NCI-H774 (cell line): ENCODE results near the gene ADAMTS12.

Experiments
- DNase-seq: peaks from one replicate; lab custom pipeline; 2025; lab: John Stamatoyannopoulos, UW

ADAMTS12 gene

DNA sequence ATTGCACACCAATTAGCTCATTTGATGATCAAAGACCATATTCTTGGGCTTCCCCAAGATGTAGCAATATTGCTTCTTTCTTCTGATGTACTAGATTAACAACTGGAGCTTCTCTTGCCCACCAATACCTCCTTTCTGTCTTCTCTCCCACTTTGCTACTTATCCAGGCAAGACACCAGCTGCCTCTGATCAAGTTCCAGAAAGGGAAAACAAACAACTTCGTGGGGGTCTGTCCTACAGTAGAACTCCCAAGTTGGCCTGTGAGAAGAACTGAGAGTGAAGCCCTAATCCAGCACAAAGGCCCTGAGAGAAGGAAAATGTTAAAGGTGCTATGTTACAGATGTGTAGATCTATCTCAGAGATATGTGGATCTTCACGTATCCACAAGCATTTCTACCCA, 44.9 kb downstream of the ADAMTS12 start:
- no peak for DNase-seq

DNA sequence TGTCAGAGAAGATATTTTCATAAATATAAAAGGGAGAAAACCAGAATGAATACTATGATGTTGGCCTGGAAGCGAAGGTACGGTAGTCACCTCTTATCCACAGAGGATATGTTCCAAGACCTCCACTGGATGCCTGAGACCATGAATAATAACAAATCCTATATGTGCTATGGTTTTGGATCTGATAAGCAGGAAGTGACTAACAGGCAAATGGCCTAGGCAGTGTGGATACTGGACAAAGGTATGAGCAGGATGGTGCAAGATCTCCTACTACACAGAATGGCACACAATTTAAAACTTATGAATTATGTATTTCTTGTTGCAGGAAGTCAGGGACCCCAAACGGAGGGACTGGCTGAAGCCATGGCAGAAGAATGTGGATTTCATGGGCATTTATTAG, 48.2 kb downstream of the ADAMTS12 start:
- no peak for DNase-seq

DNA sequence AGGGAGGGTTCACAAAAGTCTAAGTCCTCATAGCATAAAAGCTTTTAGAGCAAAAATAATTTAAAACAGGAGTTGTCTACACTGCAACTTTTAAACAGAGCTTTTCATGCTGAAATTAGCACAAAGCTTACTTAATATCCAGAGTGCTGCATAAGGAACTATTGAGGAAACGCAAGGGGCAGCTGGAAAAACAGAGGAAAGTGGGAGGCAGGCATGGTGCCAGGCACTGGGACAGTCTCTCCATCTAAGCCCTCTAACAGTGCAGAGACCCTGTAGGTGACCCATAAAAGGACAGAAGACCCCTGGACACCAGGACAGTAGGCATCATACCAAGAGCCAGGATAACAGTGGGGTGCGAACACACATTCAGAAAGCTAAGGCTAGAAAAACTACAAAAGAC, 49.3 kb downstream of the ADAMTS12 start:
- DNase-seq = no peak

DNA sequence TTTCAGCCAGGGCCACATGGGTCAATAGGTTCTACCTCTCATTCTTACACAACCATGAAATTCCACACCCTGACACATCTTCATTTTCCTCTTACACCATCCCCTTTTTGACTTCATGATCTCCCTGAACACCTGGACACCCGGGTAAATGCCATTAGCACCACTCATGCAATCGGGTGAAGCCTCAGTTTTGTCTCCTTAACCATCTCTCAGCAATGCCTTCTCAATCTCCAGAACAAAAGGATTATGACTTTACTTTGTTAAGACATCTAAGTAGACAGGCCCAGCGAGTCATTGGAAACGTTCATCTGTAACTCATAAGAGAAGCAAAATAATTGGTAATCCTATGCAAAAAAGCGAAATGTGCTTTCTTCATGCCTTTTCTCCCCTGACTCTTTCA, 49.9 kb downstream of the ADAMTS12 start:
- DNase-seq = no peak

DNA sequence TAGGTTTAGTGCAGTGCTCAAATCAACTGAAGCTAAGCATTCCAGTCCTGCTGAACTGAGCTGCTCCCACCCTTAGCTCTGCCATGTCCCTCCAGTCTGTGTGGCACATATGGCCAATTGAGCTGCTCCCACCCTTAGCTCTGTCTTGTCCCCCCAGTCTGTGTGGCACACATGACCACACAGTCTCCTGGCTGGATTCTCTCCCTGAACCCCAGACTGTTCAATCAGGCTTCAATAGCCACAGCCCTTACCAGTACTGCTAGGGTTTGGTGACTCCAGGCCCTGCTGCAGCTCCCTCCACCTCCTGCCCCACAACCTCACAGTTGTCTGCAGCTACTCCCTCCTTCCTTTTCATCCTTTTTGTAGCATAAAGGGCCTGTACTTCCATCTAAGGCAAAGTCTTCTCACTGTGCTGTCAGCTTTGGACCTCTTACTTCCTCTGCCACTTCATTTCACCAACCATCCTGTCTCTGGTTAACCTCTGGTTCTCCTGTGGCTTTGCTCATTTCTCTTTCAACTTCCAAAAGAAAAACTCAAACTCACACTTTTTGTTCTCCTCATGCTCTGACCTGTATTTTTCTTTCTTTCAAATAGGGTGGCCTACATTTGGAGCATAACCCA, 50.8 kb downstream of the ADAMTS12 start:
- DNase-seq = no peak

DNA sequence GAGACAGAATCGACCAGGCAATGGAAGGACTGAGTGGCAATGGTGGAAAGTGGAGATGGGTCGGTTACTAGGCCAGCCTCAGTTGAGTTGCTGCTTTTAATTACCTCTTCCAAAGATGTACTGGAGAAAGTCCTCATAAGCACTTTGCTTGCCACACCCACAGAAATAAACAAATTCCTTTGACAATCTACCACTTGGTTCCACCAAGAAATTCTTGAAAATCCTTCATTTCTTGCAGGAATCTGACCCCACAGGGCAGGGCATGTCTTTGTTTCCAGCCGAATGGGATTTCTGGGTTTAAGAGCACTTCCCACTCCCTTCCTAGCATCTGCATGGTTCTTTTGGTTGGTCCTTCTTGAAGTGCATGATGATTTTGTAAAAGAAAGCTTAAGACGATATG, 54.5 kb downstream of the ADAMTS12 start:
- no peak for DNase-seq

DNA sequence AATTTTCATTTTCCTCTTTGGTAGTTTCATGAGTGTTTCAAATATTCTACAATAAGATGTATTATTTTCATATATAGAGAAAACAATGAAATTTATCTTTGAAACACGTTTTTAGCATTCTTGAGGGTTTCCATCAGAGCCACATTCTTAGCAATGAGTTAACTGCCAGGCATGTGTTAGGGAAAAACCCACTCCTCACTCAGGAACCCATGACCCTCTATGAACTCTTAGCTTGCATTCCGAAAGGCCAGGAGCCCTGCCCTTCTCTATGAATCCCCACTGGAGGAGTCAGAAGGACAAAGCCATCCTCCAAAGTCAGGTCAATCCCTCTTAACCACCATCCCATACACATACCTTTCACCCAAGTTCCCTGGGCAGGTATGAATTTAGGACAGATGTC, 57.5 kb downstream of the ADAMTS12 start:
- DNase-seq = no peak

DNA sequence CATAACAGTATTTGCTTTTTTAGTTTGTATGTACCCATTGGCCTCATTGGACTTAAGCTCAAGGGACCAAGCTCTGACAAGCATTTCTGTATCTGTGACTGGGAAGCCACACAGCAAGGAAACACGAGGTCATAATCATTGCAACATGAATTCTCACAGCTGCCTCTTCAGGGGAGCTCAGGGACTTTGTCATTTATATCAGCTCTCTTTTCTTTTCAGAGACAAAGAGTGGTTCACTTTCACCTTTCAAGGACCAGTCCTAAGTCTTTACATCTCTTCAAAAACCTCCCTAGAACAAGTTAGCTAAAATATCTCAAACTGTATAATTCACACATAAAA, 58.6 kb downstream of the ADAMTS12 start:
- DNase-seq = no peak

DNA sequence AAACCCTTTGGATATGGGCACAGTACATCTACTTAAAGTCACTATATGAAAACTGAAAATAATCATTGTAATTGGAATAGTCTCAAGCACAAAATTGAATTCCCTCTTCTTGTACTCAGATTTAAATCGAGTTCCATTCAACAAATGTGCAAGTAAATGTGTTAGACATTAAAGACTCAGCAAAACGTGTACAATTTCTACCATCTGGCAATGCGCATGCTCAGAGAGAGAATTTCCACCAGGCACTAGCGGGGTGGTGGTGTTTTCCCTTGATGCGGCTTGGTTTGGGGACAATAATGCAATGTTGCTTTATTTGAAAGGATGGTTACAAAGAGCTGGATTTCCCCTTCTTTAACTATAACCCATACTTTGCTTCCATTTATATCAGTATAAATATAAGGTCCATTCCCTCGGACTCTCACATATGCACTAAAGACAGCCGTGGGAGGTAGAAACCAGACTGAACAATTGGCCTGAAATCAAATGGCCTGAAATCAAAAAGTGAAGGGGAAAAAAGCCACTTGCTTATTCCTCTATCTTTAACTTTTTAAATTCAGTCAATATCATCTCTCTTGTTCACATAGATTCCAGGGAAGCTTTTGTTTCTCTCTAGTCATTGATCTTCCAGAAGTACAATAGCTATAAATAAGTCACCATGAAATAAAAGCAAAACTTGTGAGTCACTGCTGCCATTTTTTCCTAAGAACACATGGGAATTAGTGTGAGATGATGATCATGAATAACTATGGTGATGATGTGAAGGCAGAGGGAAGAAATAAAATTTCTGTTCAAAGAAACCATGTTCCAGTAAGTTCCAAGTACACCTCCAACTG, 59.2 kb downstream of the ADAMTS12 start:
- no peak for DNase-seq

DNA sequence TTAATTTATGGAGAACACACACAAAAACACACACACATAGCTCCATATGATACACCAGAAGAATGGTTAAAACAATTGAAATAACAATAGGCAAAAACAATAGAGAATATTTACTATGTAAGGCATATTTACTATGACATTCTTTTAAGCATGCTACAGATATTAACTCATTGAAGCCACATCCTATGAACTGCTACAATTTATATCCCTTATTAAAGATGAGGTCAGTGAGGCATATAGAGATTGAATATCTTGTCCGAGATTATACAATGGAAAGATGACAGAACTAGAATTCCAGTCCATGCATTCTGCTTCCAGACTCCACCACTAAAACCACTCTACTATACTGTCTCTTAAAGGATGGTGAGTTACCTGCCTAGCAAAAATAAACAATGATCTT, 60.7 kb downstream of the ADAMTS12 start:
- no peak for DNase-seq

DNA sequence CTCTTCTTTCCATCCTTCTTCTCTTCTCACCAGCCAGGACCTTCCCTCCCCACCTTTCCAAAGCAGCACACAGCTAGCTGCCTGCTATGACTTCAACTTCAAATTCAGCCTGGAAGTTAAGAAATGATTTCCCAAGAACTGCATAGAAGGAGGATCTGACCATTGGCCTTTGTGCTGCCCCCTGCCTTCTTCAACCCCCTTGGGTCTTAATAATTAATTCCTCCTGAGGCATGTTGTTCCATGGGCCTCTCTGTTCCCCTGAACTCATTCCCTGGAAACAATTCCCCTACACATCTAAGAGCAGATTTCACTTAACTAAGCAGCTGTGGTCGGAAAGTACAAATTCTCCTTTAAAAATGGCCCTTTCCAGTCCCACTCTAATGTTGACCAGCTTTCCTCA, 62.4 kb downstream of the ADAMTS12 start:
- no peak for DNase-seq

DNA sequence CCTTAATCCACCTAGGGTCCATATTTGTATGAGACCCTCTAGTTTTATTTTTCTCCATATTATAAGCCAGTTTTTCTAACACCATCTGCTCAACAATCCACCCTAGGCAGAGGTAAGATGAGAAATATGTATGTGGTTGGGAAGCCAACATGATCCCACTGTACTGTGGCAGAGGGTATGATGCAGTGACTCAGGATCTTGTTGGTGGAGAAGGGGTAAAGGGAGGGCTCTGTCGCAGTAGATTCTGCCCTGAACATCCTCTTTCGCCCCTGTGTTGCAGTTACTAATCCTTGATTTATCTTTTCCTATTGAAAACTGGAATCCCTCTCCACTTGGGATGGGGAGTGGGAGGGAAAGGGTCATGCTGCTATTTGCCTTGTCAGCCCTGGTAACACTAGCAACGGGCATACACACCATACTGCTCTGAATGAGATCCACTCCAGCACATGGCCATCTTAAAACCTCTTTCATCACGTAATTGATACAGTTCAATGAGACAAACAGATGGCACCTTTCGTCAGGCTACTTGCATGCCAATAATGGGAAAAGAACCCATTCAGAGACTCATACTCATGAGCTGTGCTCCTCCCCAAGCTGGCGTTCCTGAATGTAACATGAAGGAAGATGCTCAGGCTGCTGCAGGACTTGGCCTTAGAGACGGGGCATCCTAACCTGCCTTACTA, 63.0 kb downstream of the ADAMTS12 start:
- DNase-seq = no peak

DNA sequence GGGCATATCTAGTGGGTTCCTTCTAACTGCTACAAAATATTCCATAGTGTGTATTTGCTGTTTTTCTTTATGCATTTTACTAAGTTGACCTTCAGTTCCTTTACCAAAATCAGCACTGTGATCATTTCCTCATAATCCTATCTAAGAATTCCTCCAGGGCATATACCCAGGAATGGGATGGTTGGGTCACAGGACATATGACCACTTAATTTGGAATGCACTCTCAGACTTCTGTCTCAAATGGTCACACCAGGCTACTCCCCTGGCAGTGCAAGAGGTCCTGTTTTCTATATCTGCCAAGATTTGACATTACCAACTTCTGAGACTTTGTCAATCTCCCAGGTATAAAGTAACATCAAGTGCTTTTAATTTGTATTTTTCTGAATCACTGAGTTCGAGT, 63.9 kb downstream of the ADAMTS12 start:
- no peak for DNase-seq

DNA sequence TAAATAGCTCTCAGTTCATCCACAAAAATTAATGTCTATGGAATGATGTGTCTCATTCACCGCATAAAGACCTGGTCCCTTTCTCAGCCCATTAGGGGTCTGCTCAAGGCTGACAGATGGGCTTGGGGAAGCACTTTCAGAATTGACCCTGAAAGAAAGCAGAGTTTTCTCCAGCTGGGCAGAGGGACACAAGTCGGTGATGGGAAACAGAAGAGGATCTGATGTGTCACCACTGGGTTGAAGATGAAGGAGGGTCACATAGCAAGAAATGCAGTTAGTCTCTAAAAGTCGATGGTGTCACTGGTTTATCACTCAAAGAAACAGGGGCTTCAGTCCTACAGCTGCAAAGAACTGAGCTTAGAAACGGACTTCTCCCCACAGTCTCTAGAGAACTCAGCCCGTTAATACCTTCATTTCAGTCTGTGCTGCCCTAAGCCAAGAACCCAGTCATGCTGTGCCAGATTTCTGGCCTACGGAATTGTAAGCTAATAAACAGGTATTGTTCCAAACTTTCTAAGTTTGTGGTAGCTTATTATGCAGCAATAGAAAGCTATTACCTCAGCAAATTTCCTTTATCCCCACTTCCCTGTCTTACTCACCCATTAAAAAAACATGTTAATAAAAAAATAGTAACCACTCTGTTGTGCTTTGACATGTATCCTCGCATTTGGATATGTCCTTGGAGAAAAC, 64.6 kb downstream of the ADAMTS12 start:
- no peak for DNase-seq

DNA sequence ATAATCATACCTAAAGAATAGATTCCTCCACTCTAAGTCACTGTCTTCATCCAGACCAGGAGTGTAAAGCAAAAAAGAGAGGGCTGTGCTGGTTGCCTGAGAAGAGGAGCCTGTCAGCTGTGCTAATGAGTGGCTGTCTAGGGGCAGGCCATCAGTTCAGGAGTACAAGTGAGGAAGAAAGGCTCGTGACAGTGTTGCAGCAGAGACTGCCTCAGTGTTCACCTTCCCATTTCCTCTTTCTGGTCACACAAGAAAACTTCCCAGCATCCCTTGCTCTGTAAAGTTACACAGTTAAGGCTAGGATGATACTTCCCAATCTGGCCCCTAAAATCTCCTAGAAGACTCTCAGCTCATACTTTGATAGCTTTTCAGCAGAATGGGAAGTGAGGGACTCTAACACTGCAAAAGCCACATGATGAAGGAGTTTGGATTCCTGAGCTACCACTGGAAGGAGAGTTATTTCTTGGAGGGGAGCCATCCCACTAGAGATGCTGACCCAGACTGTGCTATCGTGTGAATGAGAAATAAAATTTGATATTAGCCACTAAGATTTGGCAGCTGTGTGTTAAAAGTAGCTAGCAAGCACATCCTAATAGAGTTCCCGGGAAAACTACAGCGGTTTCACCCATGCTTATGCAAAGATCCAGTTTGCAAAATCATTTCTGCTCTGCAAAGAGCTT, 67.1 kb downstream of the ADAMTS12 start:
- DNase-seq = no peak

DNA sequence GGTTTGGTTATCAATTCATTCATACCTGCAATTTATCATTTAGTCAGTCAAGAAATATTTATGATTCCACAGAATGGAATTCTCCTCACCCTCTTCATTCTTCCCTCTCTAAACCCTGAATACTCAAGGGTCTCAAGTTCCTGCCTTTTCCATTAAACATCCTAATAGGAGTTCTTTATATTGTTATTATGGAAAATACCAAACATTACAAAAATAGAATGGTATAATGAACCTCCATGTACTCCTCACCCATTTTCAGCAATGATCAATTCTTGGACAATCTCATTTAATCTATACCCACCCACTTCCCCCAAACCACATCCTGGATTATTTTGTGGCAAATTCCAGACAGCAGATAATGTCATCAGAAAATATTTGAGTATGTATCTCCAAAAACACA, 74.5 kb downstream of the ADAMTS12 start:
- no peak for DNase-seq

DNA sequence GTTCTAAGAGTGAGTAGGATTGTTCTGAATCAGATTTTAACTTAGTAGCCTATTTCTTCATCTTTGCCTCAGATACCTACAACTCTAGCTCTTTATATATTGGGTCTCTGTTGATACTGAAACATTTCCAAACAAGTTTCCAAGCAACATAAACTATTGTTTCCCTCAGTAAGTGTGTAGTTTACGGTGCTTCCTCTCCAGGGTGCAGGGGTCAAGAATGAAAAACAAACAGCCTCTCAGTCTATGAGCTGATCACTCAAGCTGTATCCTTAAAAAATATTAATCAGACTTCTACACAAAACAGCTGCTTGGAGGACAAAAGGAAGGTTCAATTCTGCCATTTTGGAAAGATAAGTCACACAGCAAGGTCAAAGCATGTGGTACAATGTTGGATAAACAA, 75.0 kb downstream of the ADAMTS12 start:
- DNase-seq = no peak

DNA sequence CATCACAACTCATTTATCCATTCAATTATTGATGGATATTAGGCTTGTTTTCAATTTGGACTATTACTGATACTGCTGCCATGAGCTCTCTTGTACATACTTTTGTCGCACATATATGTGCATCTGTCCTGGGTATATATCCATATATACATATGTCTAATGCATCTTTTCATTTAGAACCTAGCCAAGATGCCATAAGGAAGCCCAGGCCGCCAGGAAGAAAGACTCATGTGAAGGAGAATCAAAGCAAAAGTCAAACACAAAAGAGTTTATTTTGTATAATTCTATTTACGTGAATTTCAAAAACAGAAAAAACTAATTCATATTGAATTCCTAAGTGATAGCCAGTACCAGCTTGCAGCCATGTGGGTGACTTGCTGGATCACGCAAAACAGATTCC, 79.0 kb downstream of the ADAMTS12 start:
- DNase-seq = no peak

DNA sequence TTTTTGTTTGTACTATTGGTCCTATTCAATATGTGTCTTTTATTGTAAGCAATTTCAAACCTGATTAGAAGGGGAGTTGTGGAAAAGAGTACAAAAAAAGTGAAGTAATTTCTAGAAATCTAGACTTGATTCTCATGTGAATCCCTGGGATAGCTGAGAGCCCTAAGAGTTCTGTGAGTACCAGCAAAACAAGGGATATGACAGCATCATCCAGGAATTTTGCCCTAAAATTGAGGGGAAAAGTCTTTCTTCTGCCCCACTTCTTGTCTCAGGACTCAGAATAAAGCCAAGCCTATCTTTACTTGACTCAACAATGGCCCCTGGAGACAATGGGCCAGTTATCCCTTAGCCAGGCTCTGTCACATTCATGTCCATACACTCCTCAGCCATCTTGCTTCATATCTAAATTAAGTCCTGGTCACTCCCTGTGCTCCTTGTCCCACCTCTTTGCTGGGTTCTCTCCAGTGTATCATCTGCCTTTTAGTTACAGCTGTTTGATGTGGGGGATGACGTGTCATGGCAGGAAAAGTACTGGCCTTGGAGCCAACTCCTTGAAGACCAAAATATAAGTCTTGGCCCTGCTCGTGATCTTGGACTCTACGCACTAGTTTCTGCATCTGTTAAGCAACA, 81.2 kb downstream of the ADAMTS12 start:
- DNase-seq = no peak

DNA sequence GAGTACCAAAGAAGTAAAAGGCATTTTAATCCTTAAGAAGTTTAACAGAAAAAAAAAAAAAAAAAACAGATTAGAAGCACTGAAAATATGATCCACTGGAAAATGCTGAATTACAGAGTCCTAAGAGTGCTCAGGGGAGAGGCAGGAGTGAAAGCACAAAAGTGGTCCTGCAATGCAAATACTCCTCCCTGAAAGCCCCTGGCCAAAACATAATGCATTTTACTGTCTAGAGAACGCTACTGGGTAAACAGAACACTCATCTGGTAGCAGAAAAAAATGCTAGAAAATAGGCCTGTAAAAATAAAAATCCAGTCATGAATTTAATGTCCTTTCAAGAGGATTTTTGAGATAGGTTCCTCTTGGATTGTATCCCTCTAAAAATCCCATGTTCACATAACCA, 81.9 kb downstream of the ADAMTS12 start:
- DNase-seq = no peak

DNA sequence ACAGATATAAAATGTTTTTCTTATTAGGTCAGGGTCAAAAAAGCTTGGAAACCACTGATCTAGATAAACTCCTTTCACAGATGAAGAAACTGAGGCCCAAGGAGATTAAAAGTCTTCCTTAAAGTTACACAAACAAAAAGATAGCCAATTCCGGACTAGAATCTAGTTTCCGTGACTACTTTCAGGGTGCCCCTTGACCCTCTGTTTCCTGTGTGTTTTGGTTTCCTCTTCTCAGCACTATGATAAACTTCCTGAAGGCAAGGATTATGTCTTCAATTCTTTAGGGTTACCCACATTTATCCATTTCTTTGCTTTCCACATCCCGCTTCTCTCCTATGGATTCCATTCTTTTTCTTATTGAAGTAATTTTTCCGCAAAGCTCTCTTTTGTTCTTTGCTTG, 83.1 kb downstream of the ADAMTS12 start:
- no peak for DNase-seq

DNA sequence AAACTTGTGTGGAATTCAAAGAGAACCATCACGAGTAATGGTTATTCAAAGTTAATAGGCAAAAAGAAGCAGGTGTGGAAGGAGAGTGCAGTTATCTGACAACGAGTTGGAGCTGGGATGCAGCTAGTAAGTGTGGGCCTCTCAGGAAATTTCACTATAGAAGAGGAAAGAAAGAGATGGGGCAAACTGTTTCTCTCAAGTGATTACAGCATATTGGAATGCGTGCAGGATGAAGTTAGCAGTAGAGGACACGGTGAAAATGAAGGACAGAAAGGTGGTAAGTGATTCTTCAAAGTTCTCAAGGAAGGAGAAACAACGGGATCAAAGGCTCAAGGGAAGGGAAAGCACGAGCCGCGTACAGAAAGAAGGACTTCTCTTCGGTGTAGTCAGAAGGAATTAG, 84.0 kb downstream of the ADAMTS12 start:
- DNase-seq = no peak
